ENCODE measurements around the gene RNF167. TPM values are rescaled to one million over a fixed set of nuclear protein-coding genes. Genes with fewer than 3 reads are reported as not detected.
A peak's percentile ranks its signal among the peaks of the same experiment; 100 is the strongest.

The RNF167 gene
- total and polyA plus RNA-seq, 2 of the 13 experiments (the other 11 are each of a cell fraction or from before 2014, with no cell fraction given): 44.1 to 45.4 TPM

DNA sequence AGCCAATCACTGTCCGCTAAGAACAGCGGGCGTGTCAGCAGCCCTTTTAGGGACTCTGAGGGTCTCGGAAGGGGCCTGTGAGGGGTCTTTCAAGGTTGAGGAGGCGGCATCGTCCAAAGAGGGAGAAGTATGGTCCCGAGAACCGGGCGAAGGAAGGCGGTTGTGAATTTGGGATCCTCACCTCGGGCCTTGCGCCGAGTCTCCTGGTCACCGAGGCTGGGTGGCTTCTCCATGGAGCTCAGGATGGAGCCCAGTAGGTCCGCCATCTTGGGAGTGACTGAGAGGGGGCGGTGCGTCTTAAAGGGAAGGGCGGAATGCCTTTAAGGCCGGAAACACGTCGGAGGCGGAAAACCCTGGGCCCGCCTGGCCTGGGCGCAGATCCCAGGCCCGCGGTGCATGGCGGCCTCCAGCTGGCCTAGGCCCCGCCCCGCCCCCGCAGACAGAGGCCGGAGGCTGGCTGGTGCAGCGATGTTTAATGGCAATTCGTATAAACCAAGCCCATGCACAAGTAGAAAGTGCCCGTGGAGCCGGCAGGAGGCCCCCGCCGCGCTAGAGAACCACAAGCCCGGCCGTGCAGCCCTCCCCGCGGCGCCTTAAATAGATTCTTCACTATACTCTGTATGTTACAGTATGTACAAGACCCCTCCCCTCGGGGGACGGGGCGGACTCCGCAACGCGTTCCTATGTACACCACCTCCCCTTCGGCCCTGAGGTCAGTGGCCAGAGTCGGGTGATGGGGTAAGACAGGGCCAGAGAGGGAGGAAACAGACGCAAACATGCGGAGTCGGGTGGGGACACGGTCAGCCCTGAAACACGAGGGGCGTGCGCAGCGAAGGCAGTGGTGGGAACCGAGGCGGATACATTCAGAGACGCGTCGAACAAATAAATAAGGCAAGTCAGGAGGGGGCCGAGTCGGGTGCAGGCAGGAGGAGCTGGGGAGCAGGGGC lies 27.7 kb downstream of the RNF167 start, which contains the start of gene SPAG7 (continued):
- TF ChIP-seq, protein P1, sequence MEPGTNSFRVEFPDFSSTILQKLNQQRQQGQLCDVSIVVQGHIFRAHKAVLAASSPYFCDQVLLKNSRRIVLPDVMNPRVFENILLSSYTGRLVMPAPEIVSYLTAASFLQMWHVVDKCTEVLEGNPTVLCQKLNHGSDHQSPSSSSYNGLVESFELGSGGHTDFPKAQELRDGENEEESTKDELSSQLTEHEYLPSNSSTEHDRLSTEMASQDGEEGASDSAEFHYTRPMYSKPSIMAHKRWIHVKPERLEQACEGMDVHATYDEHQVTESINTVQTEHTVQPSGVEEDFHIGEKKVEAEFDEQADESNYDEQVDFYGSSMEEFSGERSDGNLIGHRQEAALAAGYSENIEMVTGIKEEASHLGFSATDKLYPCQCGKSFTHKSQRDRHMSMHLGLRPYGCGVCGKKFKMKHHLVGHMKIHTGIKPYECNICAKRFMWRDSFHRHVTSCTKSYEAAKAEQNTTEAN (CRISPR knock-in tag; conservative IDR thresholded peaks at IDR 0.05): no peak
- TF ChIP-seq U2AF2 (IDR thresholded peaks at IDR 0.05; ENCODE audit: low read depth, low read length) (no peak), SP4 (CRISPR knock-in tag; IDR thresholded peaks at IDR 0.05) (peak; percentile 29; the same call in 1 of the 2 replicates), GLI4 (CRISPR knock-in tag; IDR thresholded peaks at IDR 0.05; ENCODE audit: borderline replicate concordance) (no peak), SETDB1 (CRISPR knock-in tag; IDR thresholded peaks at IDR 0.05; ENCODE audit: borderline replicate concordance) (no peak), ZNF383 (CRISPR knock-in tag; IDR thresholded peaks at IDR 0.05; ENCODE audit: borderline replicate concordance) (no peak), SNAPC5 (CRISPR knock-in tag; IDR thresholded peaks at IDR 0.05; ENCODE audit: borderline replicate concordance) (no peak; the same call in 1 of the 2 replicates), SP1 (IDR thresholded peaks at IDR 0.05) (no peak), SP1 (CRISPR knock-in tag; IDR thresholded peaks at IDR 0.05) (peak; percentile 35), ZNF567 (CRISPR knock-in tag; IDR thresholded peaks at IDR 0.05; ENCODE audit: borderline replicate concordance) (0 out of 2 replicates have a peak, but pooled peaks have one; percentile 34), KDM1A (CRISPR knock-in tag; IDR thresholded peaks at IDR 0.05) (no peak), ZHX2 (IDR thresholded peaks at IDR 0.05; ENCODE audit: low read depth) (peak; percentile 84; the same call in 1 of the 2 replicates), ZHX2 (CRISPR knock-in tag; IDR thresholded peaks at IDR 0.05; ENCODE audit: borderline replicate concordance) (no peak; the same call in 1 of the 2 replicates)

Measured in HepG2 (cell line).